GM23248 (cell line): ENCODE measurements around the gene BPIFB2. TPM values are rescaled to one million over a fixed set of nuclear protein-coding genes. Genes with fewer than 3 reads are reported as not detected.

Experiments
- DNase-seq: peaks from one replicate; pipeline ENCODE4 v3.0.0-alpha.2; 2015
- H2AFZ ChIP-seq: fragments of 200-600 bp; sonication (generic); 2 replicates; pipeline ENCODE4 v1.6.1; 2016; ENCODE audit warnings: antibody characterized with exemption
- H3F3A ChIP-seq: fragments of 200-600 bp; sonication (generic); 2 replicates; pipeline ENCODE4 v1.6.1; 2016; ENCODE audit warnings: mild to moderate bottlenecking, antibody characterized with exemption, mixed run types; ENCODE audit not compliant: insufficient read depth
- H3K27ac ChIP-seq: fragments of 200-600 bp; sonication (generic); 2 replicates; pipeline ENCODE4 v1.5.1; 2016; ENCODE audit warnings: mild to moderate bottlenecking
- H3K27me3 ChIP-seq: fragments of 200-600 bp; sonication (generic); replicated peaks from 2 replicates; pipeline ENCODE4 v1.6.1; 2016; ENCODE audit warnings: mild to moderate bottlenecking; ENCODE audit not compliant: insufficient read depth
- H3K36me3 ChIP-seq: fragments of 200-600 bp; sonication (generic); 2 replicates; pipeline ENCODE4 v1.6.1; 2016; ENCODE audit warnings: low read depth, mild to moderate bottlenecking
- H3K4me1 ChIP-seq: fragments of 200-600 bp; sonication (generic); 2 replicates; pipeline ENCODE4 v1.6.1; 2016; ENCODE audit warnings: mild to moderate bottlenecking; ENCODE audit not compliant: insufficient read depth
- H3K4me2 ChIP-seq: fragments of 200-600 bp; sonication (generic); one replicate; pipeline ENCODE4 v1.6.1; 2016; ENCODE audit warnings: mild to moderate bottlenecking; ENCODE audit not compliant: unreplicated experiment
- H3K4me3 ChIP-seq: fragments of 200-600 bp; sonication (generic); 2 replicates; pipeline ENCODE4 v1.5.1; 2016; ENCODE audit warnings: mild to moderate bottlenecking
- H3K79me2 ChIP-seq: fragments of 200-600 bp; sonication (generic); 2 replicates; pipeline ENCODE4 v1.6.1; 2016; ENCODE audit warnings: mild to moderate bottlenecking; ENCODE audit not compliant: insufficient read depth
- H3K9ac ChIP-seq: fragments of 200-600 bp; sonication (generic); 2 replicates; pipeline ENCODE4 v1.6.1; 2016; ENCODE audit warnings: mild to moderate bottlenecking
- H3K9me2 ChIP-seq: fragments of 200-600 bp; sonication (generic); 2 replicates; pipeline ENCODE4 v1.6.1; 2016; ENCODE audit warnings: mixed run types, mild to moderate bottlenecking, moderate library complexity; ENCODE audit not compliant: insufficient read depth
- H3K9me3 ChIP-seq: fragments of 200-600 bp; sonication (generic); one replicate; pipeline ENCODE4 v1.6.1; 2017; ENCODE audit warnings: low read depth
- H4K20me1 ChIP-seq: fragments of 200-600 bp; sonication (generic); 2 replicates; pipeline ENCODE4 v1.6.0; 2016; ENCODE audit not compliant: insufficient read depth
- EZH2 ChIP-seq: fragments of 200-600 bp; sonication (generic); IDR thresholded peaks from 2 replicates; pipeline ENCODE4 v1.6.1; 2018; ENCODE audit warnings: antibody characterized with exemption, mild to moderate bottlenecking; ENCODE audit not compliant: insufficient read depth, poor library complexity, severe bottlenecking
- EZH2phosphoT487 ChIP-seq: fragments of 200-600 bp; sonication (generic); IDR thresholded peaks from 2 replicates; pipeline ENCODE4 v1.6.1; 2018; ENCODE audit warnings: antibody characterized with exemption, moderate library complexity, mild to moderate bottlenecking, low read depth; ENCODE audit not compliant: insufficient read depth
- WGBS, 2 experiments: methylation state at CpG; one replicate each; pipeline ENCODE4 v1.1.6; 2015 to 2017; ENCODE audit warnings: low lambda C conversion rate in 2 of 2, low coverage in 1 of 2; ENCODE audit errors: missing lambda C conversion rate in 2 of 2; 5-methylcytosine and 5-hydroxymethylcytosine counted together
- in situ Hi-C: fragments of 300-500 bp; cut with MboI; formaldehyde crosslinking; loops from 2 replicates; pipeline ENCODE4 v1.15.0; 2020
- polyA plus RNA-seq: library from polyadenylated mRNA; unstranded; fragments of >200 nt; fragmentation: Nextera tagmentation; extraction: Ambion mirVana; gene quantifications from 2 replicates; pipeline ENCODE4 v1.2.1, GENCODE V29; 2016
- total RNA-seq: library from RNA; depleted of rRNA; stranded (reverse); fragments of >200 nt; shearing (Covaris generic); gene quantifications from 2 replicates; pipeline ENCODE4 v1.2.3, GENCODE V29; 2014

BPIFB2 gene
- total and polyA plus RNA-seq, 2 experiments from 2014 or later, result not detected

DNA sequence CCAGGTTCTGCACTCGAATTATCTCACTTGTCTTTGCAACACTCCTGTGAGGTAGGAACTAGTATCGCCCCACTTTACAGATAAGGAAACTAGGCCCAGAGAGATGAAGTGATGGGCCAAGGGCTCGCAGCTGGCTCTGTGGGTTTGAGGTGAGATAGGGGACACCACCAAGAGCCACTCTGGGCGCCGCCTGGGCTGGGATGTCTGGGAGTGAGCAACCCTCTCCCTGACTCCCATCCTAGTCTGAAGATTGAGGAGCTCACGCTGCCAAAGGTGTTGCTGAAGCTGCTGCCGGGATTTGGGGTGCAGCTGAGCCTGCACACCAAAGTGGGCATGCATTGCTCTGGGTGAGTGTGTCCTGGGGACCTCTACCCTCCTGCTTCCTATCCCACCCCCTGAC lies 51.6 kb downstream of the BPIFB2 start:
- H4K20me1 ChIP-seq, result no peaks in the 10 kb centered on the region
- no peak for DNase-seq
- H3K4me2 ChIP-seq, result no peak overlapping the region
- WGBS, 2 experiments, result 55 to 62% methylated on average over 7 of the region's 7 CpGs
- no peaks in the 10 kb centered on the region for H3F3A ChIP-seq
- no peaks in the 10 kb centered on the region for H3K9me3 ChIP-seq
- H3K36me3 ChIP-seq, result no peaks in the 10 kb centered on the region
- H3K9me2 ChIP-seq, result no peaks in the 10 kb centered on the region
- H2AFZ ChIP-seq, result no peak overlapping the region
- no peak overlapping the region for H3K27ac ChIP-seq
- TF ChIP-seq EZH2phosphoT487, result no peak
- TF ChIP-seq EZH2, result no peak
- H3K4me3 ChIP-seq, result no peak overlapping the region
- H3K27me3 ChIP-seq, result peaks cover 18% of the 10 kb centered on the region; the same call in 1 of the 2 replicates
- no peaks in the 10 kb centered on the region for H3K79me2 ChIP-seq
- H3K4me1 ChIP-seq, result no peaks in the 10 kb centered on the region
- H3K9ac ChIP-seq, result no peak overlapping the region
- in situ Hi-C loops, result no loop called here

DNA sequence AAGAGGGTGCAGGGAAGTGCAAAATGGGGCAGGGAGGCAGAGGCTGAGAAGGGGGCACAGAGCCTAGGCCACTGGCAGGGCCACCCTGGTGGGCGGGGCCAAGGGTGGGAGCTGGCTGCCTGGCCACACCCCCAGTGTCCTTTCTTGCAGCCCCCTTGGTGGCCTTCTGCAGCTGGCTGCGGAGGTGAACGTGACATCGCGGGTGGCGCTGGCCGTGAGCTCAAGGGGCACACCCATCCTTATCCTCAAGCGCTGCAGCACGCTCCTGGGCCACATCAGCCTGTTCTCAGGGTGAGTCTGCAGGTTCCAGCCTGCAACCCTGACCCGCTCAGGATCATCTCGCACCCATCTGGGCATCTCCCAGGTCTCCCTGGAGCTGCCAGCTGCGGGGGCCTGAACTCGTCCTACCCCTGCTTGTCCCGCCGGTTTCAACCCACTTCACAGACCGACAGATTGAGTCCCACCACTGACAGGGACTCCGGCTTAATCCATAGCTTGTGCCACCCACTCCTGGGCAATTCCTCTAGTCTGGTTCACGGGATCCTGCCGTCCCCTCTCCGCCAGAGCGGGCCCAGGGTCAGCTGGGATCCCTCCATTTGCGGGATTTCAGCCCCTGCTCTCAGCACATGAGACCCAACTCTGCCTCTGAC lies 52.4 kb downstream of the BPIFB2 start:
- Histone ChIP-seq H3K4me1 (no peaks in the 10 kb centered on the region), H3K36me3 (no peaks in the 10 kb centered on the region), H2AFZ (no peak overlapping the region), H3F3A (no peaks in the 10 kb centered on the region), H3K27ac (no peak overlapping the region), H3K79me2 (no peaks in the 10 kb centered on the region), H3K4me2 (no peak overlapping the region), H3K4me3 (no peak overlapping the region), H3K27me3 (peaks cover 18% of the 10 kb centered on the region; the same call in 1 of the 2 replicates), H4K20me1 (no peaks in the 10 kb centered on the region), H3K9me2 (no peaks in the 10 kb centered on the region), H3K9ac (no peak overlapping the region), H3K9me3 (no peaks in the 10 kb centered on the region)
- WGBS, 2 experiments, result 58 to 63% methylated on average over 18 to 22 of the region's 22 CpGs
- no peak for TF ChIP-seq EZH2
- no peak for TF ChIP-seq EZH2phosphoT487
- DNase-seq, result no peak
- in situ Hi-C loops, result no loop called here

GRCh38 chr20:33061658-33062028 lies 54.1 kb downstream of the BPIFB2 start:
- Histone ChIP-seq H3K9ac (no peak overlapping the region), H3K36me3 (no peaks in the 10 kb centered on the region), H2AFZ (no peak overlapping the region), H3K4me2 (no peak overlapping the region), H4K20me1 (no peaks in the 10 kb centered on the region), H3F3A (no peaks in the 10 kb centered on the region), H3K9me3 (no peaks in the 10 kb centered on the region), H3K4me1 (no peaks in the 10 kb centered on the region), H3K9me2 (no peaks in the 10 kb centered on the region), H3K27me3 (peaks cover 14% of the 10 kb centered on the region; the same call in 1 of the 2 replicates), H3K27ac (no peak overlapping the region), H3K4me3 (no peak overlapping the region), H3K79me2 (no peaks in the 10 kb centered on the region)
- no peak for DNase-seq
- TF ChIP-seq EZH2 (no peak), EZH2phosphoT487 (no peak)
- WGBS, 2 experiments, result 69 to 70% methylated on average over 14 of the region's 14 CpGs
- in situ Hi-C loops, result no loop called here

DNA sequence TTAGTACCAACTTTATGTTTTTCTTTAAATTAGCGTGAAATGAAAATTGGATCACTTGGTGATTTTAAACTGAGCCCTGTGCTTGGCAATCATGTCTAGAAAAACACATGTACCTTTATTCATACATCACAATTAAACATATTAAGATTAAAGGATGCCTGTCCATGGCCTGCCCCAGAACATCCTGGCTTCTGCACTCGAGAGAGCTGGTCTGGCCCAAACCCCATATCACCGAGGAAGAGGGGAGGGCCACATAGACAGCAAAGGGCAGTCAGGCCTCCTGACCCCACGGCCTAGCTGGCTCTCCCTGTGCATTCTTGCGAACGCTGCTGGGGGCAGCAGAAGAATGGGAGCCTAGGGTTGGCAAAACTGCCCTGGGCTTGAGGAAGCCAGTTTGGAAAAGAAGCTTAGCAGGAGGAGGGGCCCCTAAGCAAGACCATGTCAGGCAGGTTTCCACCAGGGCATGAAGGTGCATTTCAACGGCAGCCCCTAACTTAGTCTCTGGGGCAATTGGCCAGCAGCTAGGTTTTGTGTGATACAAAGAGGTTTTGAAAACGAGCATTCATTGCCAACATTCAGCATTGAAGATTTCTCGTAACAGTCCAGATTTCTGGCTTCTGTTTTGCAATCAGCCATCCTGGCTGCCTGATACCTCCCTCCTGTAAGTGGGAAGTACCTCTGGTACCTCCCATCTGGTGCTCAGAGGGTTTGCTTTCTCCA lies 54.8 kb downstream of the BPIFB2 start:
- no peaks in the 10 kb centered on the region for H3F3A ChIP-seq
- H2AFZ ChIP-seq, result no peak overlapping the region
- H3K4me2 ChIP-seq, result no peak overlapping the region
- H3K27ac ChIP-seq, result no peak overlapping the region
- no peaks in the 10 kb centered on the region for H3K79me2 ChIP-seq
- no peak overlapping the region for H3K9ac ChIP-seq
- H3K9me2 ChIP-seq, result no peaks in the 10 kb centered on the region
- no peak overlapping the region for H3K4me3 ChIP-seq
- H4K20me1 ChIP-seq, result no peaks in the 10 kb centered on the region
- DNase-seq, result no peak
- 33 to 38% methylated on average over 9 of the region's 9 CpGs for WGBS, 2 experiments
- in situ Hi-C loops, result no loop called here
- peaks cover 18% of the 10 kb centered on the region for H3K27me3 ChIP-seq
- no peaks in the 10 kb centered on the region for H3K36me3 ChIP-seq
- no peaks in the 10 kb centered on the region for H3K4me1 ChIP-seq
- TF ChIP-seq EZH2phosphoT487 (no peak), EZH2 (no peak)
- H3K9me3 ChIP-seq, result no peaks in the 10 kb centered on the region
